C4-2B (cell line): ENCODE measurements around the gene SHMT2.

Experiments
- ZFX ChIP-seq: fragments of 450-650 bp; IDR thresholded peaks from 2 replicates; pipeline ENCODE4 v1.6.1; 2017
- TF ChIP-seq, protein P1 (sequence below): fragments of 450-650 bp; conservative IDR thresholded peaks from 2 replicates; pipeline ENCODE4 v1.5.1; 2017; ENCODE audit warnings: mild to moderate bottlenecking

DNA sequence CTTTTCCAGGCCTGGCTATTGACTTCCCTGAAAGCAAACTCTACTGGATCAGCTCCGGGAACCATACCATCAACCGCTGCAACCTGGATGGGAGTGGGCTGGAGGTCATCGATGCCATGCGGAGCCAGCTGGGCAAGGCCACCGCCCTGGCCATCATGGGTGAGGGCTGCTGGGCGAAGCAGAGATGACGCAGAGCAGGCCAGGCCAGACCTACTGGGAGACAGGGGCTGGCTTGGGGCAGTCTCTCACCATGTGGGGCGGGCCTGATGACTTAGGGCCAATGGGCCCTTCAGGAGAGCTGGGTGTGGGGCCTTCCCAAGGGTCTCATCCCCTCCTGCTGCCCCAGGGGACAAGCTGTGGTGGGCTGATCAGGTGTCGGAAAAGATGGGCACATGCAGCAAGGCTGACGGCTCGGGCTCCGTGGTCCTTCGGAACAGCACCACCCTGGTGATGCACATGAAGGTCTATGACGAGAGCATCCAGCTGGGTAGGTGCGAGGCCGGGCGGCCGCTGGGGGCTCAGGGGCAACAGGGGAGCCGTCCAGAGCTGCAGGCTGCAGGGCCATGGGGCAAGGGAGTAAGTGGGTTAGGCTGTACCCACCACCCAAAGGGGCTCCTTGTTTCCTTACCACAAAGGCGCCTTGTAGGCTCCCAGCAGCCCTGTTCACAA, 49.1 kb upstream of the SHMT2 start:
- TF ChIP-seq, protein P1, sequence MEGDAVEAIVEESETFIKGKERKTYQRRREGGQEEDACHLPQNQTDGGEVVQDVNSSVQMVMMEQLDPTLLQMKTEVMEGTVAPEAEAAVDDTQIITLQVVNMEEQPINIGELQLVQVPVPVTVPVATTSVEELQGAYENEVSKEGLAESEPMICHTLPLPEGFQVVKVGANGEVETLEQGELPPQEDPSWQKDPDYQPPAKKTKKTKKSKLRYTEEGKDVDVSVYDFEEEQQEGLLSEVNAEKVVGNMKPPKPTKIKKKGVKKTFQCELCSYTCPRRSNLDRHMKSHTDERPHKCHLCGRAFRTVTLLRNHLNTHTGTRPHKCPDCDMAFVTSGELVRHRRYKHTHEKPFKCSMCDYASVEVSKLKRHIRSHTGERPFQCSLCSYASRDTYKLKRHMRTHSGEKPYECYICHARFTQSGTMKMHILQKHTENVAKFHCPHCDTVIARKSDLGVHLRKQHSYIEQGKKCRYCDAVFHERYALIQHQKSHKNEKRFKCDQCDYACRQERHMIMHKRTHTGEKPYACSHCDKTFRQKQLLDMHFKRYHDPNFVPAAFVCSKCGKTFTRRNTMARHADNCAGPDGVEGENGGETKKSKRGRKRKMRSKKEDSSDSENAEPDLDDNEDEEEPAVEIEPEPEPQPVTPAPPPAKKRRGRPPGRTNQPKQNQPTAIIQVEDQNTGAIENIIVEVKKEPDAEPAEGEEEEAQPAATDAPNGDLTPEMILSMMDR: no peak
- no peak for TF ChIP-seq ZFX
